Astrocyte of the cerebellum (primary cell): ENCODE data around the gene LRRC45.
A peak's percentile ranks its signal among the peaks of the same experiment; 100 is the strongest.

Experiments
- DNase-seq: peaks from one replicate; pipeline ENCODE4 v3.0.0-alpha.2; 2011; ENCODE audit warnings: low read depth
- H3K4me3 ChIP-seq: 2 replicates; pipeline ENCODE4 v1.5.1; 2011; ENCODE audit warnings: mild to moderate bottlenecking, low read depth, low read length, moderate library complexity
- CTCF ChIP-seq: IDR thresholded peaks from 2 replicates; pipeline ENCODE4 v1.5.1; 2012; ENCODE audit warnings: low read length, low read depth, moderate library complexity, mild to moderate bottlenecking; ENCODE audit errors: missing control alignments
- in situ Hi-C: cut with HindIII; loops from 2 replicates; pipeline ENCODE4 v1.10.0; 2017; ENCODE audit warnings: low sequenced_read_pairs

Gene LRRC45

GRCh38 chr17:82022981-82023446, at the start of gene LRRC45:
Gene LRRC45 (plus strand): TSS chr17:82023305. CDS start chr17:82023644, 339 bp downstream.
- DNase-seq, result peak; percentile 98
- in situ Hi-C loops, result no loop called here

DNA sequence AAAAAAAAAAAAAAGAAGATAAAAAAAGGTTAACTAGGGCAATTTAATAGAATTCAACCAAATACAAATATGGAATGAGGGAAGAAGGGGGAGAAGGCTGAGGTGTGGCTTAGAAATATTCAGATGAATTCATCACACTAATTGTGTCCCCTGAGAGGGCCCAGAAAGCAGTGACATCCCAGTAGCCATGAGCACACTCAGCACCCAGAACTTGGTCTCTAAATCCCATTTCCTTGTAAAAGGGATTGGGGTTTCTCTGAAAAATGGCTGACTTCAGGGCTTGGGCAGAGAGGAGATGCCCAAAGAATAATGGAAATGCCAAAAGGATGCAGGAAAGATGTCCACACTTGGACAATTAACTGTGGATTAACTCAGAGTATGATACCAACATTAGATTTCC, 49.7 kb upstream of the LRRC45 start:
- no peak overlapping the region for H3K4me3 ChIP-seq
- in situ Hi-C loops, result loop anchor here (10.0 kb wide), 1 partner anchor 61 kb away; the partner anchor contains the start of genes DCXR and RAC3
- no peak for TF ChIP-seq CTCF
- DNase-seq, result no peak

More at GRCh38 chr17:82022981-82023446, at the start of gene LRRC45:
- H3K4me3 ChIP-seq, result peak within 1 kb of the TSS; percentile 78
- TF ChIP-seq CTCF, result no peak

DNA sequence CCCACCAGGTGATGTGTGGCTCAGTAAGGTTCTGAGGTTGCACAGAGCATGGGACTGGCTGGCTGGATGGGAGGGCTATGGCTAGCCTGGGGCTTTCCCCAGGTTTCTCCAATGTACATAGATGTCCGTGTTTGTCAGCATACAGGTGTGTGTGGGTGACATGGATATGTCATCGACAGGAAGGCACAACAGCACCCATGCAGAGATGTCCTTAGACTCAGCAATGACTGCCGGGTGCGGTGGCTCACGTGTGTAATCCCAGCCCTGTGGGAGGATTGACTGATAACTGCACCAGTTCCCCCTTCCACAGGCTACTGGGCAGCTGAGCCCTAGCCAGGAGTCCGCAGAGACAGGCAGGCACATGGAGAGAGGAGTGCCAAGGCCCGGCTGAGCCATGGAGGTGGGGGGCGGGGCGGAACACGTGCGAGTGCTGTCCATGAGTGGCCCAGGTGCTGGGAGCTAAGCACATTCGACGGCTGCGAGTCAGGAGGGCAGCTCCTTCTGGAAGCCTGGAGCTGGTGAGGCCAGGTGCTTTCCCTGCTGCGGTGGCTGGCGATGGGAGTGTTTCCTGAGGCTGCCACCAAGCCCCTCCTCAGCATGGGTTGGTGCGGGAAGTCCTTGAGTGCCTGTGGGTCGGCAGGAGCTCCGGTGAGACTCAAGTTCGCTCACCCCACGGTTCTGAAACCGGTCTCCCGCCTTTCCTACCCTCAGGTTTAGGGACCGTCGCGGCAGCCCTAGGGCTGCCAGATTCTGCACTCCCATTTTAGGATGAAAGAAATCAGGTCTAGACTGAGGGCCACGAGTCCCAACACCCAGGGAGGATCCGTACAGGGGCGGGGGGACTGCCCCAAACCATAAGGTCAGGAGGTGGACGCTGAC, 46.5 kb upstream of the LRRC45 start:
- no peak for TF ChIP-seq CTCF
- in situ Hi-C loops, result loop anchor here (10.0 kb wide), 1 partner anchor 58 kb away; the partner anchor contains the start of genes DCXR and RAC3
- H3K4me3 ChIP-seq, result peak overlapping the region; percentile 75
- DNase-seq, result no peak

DNA sequence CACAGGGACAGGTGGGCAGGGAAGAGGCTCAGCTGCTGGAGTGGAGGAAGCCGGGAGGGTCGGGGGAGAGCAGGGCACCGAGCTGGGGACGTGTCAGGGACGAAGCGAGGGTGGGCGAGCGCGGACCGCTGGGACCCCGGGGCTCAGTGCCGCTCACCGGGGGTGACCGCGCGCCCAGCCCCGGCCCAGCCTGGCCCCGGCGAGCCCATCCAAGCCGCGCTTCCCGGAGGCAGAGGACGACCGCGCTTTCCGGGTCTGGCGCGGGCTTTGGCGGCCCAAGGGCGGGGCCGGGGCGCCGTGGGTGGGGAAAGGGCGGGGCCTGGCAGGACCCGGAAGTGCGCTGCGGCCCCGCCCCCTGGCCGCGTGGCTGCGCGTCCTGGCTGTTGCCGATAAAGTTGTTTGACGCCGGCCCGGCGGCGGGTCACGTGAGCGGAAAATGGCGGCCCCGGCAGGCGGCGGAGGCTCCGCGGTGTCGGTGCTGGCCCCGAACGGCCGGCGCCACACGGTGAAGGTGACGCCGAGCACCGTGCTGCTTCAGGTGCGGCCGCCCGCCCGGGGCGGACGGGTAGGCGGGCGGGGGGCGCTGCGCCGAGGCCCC, 45.8 kb upstream of the LRRC45 start, which contains the start of gene ASPSCR1:
ASPSCR1 (plus strand) TSS at position 419 of the 598 bp plus-strand sequence; CDS start at position 437, 18 bp downstream.
- no peak for TF ChIP-seq CTCF
- peak within 1 kb of the TSS; percentile 75 for H3K4me3 ChIP-seq
- in situ Hi-C loops, result loop anchor here (10.0 kb wide), 1 partner anchor 57 kb away; the partner anchor contains the start of genes DCXR and RAC3
- DNase-seq, result peak; percentile 69

- no peak for DNase-seq
- in situ Hi-C loops, result loop anchor here (10.0 kb wide), 1 partner anchor 56 kb away; the partner anchor contains the start of genes DCXR and RAC3
- peak overlapping the region; percentile 75 for H3K4me3 ChIP-seq
Measured at GRCh38 chr17:81978524-81979298, 44.4 kb upstream of the LRRC45 start.

More at GRCh38 chr17:81978524-81979298, 44.4 kb upstream of the LRRC45 start:
- no peak for TF ChIP-seq CTCF
